HG02884 (cell line): ENCODE measurements around the gene NUDT12.

ENCODE experiments used
- ATAC-seq: cut with Tn5 transposase; IDR thresholded peaks from one replicate; pipeline ENCODE4 v1.9.1; 2021; ENCODE audit warnings: mild to moderate bottlenecking, moderate library complexity; ENCODE audit not compliant: unreplicated experiment

The NUDT12 gene

DNA sequence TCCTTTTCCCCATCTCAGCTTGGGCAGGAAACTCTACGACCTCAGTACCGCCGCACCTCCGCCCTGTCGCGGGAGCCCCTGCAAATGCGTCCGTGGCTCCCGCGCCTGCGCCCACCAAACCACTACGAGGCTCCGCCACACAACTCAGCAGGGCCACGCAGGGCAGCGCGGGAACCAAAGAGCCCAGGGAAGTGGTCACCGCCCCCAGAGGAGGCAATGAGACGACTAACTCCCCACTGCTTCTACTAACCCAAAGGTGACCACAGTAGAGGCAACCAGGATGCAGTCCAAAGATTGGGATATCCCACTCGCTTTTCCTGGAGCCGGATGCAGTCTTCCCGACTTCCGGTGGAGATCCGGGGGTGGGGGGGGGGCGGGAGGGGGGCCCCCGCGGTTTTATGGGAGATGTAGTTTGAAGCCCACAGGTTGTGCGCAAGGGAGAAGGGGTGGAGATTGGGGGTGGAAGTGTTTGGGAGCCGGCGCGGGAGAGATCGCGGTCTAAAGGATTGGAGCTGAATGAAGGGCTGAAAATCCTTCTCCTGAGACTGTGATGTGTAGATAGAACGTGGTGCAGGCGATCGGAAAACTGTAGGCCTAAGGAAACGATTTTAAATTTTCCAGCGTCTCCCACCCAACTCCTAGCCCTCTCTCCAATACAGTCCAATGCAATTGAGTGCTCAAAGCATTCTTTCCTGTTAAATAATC is at the start of gene NUDT12:
Gene NUDT12 (minus strand): TSS at position 337 of the 705 bp plus-strand sequence. CDS start 2,541 bp downstream, outside the sequence.
- peak; percentile 92 for ATAC-seq

DNA sequence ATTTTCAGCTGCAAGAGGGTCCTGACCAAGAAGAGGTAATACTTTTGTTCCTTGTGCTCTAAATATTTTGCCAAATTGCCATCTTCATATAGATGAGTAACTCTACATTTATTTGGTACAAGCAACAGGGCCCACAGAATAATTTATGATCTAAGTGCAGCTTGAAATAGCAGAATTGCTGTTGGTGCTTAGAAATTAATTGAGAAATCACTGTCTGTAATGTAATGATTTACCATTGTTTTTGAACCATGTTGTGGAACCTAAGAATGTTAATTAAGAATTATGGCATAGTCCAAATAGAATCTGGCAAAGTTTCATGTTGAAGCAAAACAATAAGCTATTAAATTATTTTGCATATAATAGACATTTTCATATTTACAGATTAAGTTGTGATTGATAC is 44.8 kb upstream of the NUDT12 start:
- no peak for ATAC-seq

DNA sequence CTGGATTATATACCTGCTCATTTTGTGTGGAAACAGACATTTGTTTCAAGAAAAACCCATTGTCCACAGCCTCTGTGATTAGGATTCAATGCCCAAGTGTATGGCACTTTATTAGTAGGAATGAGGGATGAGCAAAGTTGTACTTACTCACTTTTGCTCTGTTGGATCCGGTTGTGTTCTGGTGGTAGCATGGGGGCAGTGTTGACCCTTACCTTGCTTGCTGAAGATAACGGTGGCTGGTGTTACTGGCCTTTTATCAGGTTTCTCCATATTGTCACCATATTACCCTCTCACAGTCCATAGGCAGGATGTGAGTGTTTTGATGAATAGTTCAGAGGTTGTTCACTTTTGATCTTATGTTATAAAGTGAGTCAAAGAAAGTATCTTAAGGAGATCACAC is 42.7 kb upstream of the NUDT12 start:
- ATAC-seq = no peak

DNA sequence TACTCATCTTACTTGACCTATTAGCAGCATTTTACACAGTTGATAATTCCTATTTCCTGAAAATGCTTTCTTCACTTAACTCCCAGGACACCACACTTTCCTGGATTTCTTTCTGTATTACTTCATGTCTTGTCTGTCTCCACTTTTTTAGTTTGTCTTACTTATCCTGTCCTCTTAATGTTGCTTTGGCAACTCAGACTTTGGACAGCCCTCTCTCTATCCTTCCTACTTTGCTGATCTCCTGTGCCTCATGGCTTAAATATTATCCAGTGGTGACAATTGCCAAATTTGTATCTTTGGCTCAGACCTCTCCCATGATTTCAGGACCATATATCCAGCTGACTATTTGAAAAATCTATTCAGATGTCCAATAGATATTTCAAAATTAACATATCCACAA is 39.8 kb upstream of the NUDT12 start:
- ATAC-seq = no peak

DNA sequence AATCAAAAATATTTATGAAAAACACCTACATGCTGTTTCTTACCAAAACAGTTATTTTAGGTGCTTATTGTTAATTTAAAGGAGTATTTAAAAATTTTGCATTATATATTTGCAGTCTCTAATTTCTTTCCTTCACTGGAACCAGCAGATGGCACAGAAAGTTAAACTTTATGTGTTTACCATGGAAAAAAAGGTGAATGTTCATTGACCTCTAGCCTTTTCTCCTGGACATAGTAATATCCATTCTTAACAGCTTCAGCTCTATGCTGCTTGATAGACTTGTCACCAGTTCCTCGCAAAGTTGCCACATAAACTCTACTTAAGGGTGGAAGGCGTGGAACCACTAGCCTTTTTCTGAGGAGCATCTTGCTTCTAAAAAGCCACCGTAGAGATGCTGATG is 38.7 kb upstream of the NUDT12 start:
- ATAC-seq = no peak

DNA sequence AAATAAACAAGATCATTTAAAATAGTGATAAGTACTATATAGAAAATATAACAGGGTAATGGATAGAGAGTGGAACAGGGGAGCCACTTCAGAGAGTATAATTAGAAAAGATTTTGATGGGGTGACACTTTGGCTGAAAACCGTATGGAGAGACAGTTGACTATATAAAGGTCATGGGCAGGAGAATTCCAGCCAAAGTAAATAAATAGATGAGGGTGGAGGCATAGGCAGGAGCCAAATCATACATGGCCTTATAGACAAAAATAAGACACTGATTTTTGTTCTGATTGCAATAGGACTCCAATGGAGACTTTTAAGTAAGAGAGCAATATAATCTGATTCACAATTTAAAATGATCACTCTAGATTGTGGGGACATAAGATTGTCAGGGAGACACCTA is 37.5 kb upstream of the NUDT12 start:
- ATAC-seq = no peak

DNA sequence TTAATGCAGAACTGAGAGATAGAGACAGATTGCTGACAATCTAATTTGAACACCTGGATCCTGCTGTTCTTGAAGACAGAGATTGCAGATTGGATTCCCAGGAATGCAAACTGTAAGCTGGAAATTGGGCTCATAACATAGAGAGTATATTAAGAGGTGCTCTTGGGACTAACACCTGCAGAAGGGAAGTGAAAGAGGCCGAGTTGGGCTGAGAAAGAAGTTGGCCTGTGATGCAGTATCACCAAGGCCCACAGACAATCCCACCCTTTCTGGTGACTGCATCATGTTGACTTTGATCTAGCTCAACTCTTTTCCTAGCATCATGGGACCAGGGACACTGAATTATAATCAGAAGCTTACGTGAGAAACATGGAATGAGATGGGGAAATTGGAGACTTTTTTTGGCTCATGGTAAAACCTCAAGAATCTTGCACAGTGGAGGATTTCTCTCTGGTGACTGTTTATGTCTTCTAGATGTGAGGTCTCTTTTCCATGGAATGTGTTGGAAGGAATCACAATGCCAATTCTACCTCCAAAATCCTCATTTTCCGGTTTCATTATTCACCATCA is 36.5 kb upstream of the NUDT12 start:
- no peak for ATAC-seq

DNA sequence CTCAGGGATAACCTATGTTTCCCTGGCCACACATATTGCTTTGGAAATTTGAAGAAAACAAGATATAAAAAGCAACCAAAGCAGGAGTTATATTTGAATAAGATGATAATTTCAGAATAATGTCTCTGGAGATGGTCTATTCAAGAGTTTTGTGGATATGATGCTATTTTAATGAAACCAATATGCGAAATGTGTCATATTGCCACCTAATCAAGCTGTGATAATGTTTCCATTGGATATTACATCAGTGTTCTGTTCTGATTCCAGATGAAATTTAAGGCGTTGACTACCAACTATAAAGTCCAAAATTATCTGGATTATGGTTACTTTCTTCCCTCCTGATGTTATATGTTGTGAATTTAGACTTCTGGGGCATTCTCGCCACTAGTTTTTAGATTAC is 27.6 kb upstream of the NUDT12 start:
- ATAC-seq = no peak

DNA sequence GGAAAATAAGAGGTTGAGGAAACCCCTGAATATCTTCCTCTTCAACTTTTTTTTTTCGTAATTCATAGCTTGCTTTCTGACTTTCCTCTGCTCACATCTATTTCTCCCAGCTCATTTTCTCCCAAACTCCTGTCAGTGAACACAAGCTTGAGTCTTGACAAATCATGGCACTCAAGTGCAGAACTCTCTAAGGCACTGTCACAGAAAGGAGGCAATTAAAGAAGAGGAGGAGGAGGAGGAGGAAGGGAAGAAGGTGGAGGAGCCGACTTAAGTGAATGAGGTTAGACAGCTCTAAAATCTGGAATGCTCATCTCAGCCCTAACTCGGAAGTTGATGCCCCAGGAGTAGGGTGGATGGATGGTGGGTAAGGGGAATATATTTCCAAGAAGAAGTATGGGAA is 27.2 kb upstream of the NUDT12 start:
- no peak for ATAC-seq

DNA sequence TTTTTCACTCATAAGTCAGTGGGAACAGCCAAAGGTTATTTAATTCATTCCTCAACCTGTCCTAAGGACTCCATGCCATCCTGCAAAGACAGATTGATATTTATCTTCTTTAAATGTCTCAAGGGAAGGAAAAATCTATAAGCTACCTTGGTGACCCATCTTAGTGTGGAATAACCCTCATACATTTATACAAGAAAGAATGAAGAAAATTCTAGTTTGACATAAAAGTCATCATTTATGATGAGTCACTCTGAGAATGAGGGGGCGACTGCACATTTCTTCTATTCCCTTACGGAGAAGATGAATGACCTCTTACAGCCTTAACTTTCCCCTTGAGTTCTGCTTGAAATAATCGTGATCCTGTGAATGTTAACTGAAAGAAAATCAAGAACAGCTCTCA is 26.8 kb upstream of the NUDT12 start:
- no peak for ATAC-seq

DNA sequence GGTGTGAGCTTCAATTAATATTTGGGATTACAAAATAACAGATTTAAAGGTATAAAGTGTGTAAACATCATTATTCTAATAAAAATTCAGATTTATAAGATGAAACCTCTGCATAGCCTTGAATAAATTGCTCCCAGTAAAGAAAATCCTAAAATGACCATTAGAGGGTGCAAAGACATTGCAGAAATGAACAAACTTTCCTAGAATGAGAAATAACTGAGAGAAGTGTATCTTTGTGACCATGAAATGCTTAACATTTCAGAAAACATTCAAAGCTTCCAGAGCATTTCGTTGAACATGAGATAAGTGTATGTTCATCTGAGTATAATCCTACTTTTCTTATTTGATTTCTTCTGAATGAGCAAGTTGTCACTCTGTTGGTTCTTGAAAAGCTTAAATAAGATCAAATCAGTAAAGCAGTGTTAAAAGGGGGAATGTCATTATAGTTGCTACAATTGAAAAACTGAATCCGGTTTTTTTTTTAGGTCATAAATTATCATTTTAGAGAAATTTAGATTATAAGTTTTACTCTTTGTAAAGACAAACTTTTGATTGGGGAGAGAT is 24.7 kb upstream of the NUDT12 start:
- ATAC-seq = no peak

DNA sequence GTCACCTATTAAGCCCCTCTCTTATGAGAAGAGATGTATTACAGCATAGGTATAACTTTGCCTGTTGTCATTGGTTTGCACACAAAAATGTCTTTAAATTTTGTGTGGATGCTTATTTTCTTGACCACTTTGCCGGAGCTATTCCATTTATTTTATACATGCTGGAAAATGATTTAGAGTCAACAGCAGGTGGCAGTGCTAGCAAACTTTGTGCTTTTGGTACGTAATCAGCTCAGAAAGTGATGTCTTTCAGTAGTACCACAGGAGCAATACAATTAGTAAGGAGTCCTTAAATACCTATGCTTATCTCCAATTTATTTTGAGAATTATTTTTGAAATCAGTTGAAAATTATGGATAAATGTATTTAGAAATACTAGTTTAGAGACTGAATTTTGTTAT is 19.8 kb upstream of the NUDT12 start:
- peak; percentile 63 for ATAC-seq

DNA sequence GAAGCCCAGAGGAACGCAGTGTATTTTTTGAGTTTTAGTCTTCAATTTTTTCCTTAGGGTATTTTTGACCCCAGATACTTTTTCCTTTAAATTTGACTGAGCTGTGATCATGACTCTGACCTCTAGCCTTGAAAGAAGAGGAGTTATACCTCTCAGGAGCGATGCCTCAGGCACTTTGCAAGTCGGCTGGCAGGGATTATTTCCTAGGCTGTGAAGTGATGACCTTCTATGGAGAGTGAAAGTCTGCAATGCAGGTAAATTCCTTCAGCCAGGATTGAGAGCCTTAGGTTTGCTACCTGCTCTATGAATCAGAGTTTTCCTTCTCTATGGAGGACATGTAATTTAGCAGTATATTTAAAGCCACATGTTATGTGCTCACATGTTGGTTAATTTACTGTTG is 10.8 kb upstream of the NUDT12 start:
- no peak for ATAC-seq

DNA sequence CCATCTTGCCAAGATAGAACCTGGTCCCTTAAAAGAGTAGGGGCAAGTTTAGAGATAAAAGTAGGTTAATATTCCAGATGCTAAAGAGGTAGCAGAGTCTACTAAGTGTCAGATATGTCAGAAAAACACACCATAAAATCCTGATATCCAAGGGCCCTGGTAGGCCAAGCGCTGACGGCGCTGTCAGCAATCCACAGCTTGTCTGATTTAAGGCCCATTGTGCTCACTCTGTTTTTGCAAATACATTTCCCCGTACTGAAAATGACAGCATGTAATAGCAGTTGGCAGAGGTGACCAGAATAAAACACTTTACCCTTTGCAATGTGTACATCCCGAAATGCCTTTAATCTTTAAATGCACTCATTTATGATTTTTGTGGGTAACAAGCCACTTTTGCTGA is 9.9 kb upstream of the NUDT12 start:
- ATAC-seq = no peak

DNA sequence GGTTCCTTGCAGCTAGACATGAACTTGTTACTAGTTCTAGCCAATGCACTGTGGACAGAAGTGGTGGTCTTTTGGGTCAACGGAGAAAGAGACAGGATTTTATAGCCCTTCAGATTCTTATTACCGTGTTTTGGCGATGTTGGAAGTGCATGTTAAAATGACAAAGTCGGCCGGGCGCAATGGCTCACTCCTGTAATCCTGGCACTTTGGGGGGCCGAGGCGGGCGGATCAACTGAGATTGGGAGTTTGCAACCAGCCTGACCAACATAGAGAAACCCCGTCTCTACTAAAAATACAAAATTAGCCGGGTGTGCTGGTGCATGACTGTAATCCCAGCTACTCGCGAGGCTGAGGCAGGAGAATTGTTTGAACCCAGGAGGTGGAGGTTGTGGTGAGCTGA is 9.1 kb upstream of the NUDT12 start:
- ATAC-seq = no peak

DNA sequence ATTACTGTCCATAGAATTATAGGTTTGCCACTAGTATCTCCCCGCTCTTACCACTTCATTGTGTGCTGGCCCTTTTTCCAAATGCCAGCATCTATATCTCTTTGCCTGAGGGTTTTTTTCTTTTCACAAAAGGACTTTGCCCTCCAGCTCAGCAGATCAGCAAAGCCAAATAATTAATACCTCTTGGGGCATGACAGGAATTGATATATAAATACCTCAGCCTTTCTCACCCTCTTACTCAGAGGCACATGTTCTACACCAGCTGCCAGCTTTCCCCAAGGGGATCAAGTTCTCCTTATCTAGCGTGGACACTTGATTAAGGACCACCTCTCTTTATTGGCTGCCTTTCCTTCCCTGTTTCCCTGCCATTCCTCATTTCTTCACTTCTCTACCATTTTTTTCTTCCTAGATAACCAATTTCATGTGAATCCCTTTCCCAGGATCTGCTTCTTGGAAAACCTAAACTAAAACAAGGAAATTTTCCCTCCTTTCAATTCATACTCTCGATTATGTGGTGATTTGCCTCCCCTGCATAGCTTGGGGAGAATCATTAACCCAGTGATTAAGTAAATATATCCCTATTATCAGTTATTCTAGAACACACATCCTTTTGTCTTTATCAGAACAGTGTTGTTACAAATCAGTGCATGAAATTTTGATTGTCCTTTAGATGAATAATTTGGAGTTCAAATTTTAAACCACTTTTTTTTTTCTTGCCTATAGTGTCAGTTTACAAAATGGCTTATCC is 6.9 kb upstream of the NUDT12 start:
- no peak for ATAC-seq

DNA sequence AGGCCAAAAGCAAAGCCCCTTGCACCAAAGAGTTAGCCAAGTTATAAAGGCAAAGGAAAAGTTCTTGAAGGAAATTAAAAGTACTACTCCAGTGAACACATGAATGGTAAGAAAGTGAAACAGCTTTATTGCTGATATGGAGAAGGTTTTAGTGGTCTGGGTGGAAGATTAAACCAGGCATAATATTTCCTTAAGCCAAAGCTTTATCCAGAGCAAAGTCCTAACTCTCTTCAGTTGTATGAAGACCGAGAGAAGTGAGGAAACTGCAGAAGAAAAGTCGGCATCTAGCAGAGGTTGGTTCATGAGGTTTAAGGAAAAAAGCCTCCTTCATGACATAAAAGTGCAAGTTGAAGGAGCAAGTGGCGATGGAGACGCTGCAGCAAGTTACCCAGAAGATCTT is 3.1 kb upstream of the NUDT12 start:
- ATAC-seq = no peak

DNA sequence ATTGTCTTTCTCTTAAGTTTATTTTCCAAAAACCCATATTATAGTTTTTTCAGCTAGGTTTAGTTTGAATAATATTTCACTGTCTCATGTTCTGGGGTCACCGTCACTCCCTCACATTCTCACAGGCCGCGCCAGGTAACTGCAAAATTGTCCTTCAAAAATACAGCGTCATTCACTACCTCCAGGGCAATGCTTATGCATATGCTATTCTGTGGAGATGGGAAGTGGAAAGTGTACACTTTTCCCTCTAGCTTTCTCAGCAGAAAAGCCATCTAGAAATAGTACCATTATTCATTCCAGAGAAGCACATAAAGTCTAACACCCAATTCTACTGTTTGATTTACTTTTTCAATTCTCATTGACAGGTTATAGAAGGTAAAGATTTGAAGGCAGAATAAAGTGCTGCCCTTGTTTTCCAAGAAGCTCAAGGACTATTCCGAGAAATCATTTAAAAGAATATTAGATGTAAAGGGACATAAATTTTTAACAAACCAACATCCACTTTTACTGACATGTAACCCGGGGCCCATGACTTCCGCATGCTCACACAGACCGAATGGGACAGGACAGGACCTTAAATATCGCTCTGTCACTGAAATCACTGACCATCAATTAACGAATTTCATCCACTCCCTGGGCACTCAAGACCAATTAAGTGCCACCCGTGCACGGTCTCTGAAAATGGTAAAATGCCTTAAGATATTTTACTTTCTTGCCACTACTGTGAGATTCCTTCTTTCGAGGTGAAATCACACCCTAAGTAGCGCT is 720 bp downstream of the NUDT12 start:
- ATAC-seq = peak; percentile 34

DNA sequence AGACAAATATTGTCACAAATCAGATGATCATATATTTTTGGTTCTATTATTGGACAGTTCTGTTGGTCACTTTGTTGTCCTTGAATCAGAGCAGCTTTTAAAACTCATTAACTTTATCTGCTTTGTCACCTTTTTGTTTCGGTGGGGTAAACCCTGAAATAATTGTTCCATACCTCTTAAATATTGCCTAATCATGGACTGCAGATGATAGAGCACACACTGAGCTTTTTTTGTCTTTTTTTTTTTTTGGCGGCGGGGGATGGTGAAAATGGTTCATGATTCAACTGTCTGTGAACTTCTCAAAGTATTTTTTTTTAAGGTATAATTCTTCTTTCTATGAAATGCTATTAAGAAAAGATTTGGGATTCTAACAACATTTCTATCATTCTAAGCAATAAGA is 1.8 kb downstream of the NUDT12 start:
- no peak for ATAC-seq

DNA sequence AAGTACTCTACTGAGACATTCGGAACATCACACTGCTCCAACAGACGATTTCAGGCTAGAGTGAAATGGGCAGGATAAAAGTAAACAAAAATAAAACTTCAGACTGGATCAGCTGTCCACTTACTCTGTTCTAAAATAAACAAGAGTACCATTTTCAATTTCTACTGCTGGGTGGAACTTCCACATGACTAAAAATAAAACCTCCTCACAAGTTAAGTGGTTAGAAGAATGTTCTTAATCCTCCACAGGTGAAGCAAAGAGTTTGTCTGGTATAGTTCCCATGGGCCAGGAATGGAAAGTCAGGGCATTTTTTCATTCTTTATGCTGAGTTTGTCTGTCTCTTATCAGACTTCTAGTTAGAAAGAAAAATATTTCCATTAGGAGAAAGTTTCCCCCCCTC is 15.7 kb downstream of the NUDT12 start:
- ATAC-seq = peak; percentile 76

DNA sequence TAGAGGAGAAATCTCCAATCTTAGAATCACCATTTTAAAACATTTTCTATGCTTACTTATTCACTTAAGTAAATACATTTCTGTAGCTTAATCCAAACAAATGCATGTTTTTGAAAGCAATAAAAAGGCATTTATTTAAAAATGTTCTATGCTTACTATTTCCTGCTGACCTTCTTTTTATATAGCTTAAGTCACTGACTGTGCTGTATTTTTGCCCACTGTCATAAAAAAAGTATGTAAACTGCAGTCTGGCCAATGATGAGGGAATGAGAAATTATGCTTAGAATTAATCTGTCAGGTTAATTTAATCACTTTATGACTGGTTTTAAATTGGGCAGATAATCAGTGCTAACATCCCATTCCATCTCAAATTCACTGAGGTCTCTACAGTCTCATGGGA is 20.1 kb downstream of the NUDT12 start:
- no peak for ATAC-seq
